HG03571 (cell line): Measurements from ENCODE around the gene S100A16.
"Not testable (repeated sequence)": the region's sequence is repeated elsewhere in the genome, so short reads cannot be mapped to it uniquely, and the experiment has no call there.

Experiments used
- ATAC-seq: cut with Tn5 transposase; IDR thresholded peaks from one replicate; pipeline ENCODE4 v1.9.1; 2021; ENCODE audit not compliant: unreplicated experiment

S100A16 gene

DNA sequence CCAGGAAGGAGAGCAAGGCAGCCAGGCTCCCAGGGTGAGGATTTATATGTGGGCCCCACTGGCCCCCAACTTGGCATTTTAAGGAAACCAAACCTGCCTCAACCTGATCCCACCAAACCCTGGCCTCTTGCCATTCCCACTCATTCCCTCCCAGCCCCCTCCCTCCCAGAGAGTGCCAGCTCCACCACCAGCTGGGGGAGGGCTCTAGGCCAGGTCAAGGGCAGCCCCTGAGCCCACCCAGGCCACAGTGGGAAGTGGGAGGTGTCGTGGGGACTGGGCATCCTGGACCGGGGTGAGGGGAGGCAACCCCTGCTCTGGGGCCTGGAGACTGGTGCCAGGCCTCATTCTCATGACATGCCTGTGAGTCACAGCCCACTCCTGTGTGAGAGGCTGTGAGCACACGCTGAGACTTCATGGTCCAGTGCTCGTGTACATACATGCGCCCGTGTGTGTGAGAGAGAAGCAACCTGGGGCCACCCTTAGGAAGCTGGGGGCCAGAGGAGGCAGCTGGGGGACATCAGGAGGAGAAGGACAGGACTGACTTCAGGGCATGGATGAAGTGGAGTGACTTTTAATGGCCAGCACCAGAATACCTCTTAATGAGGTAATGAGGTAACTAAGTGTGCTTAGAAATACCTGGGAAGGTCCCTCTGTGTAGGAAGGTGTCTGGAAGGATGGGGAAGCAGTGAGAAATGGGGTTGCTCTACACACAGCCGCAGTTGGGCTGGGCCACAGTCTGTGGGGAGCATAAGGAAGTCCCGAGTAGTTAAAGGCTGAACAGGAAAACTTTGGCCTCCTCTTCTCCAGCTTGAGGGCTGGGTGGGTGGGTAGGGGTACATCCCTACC, 47.2 kb downstream of the S100A16 start, which contains the start of gene S100A2:
S100A2 (minus strand) TSS at position 316 of the 846 bp plus-strand sequence. CDS start 1,967 bp downstream, outside the sequence.
- no peak for ATAC-seq

DNA sequence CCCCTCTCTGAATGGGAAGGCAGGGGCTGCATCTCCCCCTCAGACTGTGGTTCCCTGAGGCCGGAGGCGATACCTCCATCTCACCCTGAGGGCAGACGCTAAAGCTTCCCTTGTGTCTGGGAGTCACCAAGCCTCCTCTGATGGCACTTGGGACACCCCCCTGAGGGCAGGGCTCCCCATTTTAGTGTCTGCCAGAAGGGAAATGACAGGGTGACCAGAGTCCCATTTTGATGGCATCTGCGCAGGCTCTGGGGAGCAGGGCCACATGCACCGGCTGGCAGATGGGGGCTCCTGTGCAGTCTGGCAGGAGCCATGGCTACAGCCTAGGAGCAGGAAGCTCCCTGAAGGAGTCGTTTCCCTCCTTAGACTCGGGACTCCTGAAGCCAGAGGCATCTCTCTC, 48.9 kb downstream of the S100A16 start:
- ATAC-seq = no peak

DNA sequence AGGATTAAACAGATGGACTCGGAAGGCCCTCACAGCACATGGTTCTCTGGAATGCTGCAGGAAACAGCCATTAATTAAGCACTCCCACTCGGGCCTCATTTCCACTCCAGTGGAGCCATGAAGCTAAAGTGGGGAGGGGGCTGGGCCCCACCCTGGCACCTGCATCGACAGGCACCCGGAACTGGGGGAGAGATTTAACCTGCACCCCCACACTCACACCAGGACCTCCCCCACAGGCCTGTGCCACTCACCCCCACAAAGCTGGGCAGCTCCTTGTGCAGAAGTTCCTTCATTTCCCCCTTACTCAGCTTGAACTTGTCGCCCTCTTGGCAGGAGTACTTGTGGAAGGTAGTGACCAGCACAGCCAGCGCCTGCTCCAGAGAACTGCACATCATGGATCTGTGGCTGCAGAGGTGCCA, 49.4 kb downstream of the S100A16 start:
- ATAC-seq = no peak

DNA sequence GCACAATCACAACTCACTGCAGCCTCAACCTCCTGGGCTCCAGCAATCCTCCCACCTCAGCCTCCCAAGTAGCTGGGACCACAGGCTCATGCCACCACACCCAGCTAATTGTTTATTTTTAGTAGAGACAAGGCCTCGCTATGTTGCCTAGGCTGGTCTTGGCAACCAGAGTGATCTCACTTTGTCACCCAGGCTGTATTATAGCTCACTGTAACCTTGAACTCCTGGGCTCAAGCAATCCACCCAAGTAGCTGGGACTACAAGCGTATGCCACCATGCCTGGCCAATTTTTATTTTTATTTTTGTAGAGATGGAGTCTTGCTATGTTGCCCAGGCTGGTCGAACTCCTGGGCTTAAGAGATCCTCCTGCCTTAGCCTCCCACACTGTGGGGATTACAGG, 50.9 kb downstream of the S100A16 start:
- not testable (repeated sequence) for ATAC-seq

DNA sequence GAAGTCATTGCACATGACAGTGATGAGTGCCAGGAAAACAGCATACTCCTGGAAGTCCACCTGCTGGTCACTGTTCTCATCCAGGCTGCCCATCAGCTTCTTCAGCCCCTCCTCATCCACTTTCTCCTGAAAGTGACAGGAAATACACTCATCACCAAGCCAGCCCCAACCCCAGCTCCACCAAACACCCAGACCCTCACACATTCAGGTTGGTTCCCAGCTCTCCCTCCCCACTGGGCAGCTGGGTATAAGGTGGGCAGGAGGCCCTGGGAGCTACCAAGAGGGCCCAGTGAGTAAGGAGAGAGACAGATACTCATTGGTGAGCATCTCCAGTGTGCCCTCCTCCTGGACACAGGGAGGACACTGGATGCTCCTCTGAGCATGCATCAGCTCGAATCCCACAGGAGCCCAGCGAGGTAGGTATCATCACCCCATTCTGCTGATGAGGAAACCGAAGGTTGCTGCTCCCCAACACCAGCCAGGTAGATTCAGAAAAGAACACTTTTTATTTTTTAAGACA, 51.4 kb downstream of the S100A16 start:
- ATAC-seq = no peak

DNA sequence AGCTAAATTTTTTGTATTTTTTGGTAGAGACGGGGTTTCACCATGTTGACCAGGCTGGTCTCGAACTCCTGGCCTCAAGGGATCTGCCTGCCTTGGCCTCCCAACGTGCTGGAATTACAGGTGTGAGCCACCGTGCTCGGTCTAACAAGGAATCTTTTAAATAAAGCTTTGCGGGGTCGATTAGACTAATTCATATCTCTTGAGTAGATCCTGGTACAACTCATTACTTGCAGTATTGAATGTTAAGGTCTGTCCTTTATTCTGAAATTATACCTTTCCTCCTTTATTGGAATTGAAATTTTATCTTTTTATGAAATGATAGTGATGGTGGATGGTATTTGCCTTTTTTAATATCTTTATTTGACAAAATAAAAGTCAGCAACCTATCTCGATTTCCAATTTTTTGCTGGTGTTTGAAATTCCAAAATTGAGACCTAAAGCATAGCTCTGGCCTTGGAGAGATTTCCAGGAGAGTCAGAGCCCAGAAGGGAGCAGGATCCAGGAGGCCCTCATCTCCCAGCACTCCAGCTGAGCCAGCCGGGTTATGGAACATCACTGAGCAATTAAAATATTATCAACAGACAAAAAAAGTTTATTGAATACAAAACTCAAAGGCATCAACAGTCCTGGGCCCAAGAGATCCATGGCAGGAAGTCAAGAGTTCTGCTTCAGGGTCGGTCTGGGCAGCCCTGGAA, 52.0 kb downstream of the S100A16 start:
- no peak for ATAC-seq

DNA sequence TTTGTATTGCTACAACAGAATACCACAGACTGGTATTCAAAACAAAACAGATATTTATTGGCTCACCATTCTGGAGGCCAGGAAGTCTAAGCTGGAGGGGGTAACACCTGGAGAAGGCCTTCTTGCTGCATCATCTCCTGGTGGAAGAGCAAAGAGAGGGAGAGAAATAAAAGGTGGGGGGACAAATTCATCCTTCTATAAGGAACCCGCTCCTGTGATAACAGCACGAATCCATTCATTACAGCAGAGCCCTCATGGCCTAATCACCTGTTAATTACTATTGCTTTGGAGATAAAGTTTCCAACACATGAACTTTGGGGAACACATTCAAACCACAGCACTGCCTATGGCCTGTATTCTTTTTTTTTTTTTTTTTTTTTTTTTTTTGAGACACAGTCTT, 52.7 kb downstream of the S100A16 start:
- ATAC-seq = no peak

DNA sequence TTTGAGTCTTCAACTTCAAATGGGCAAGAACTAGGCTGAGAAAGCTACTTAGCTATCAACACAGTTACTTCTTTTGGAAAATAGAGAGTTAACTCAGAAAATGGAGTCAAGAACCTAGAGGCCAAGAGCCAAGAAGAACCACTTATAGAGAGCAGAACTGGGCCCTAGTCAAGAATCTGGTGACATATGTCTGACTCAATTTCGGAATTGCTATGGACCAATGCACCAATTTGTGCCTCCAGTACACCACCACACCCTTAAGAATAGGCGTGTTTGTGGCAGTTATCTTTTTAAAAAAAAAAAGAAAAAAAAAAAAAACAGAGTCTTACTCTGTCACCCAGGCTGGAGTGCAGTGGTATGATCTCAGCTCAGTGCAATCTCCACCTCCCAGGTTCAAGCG, 55.1 kb downstream of the S100A16 start:
- ATAC-seq = no peak
